IPS DF 4.7 (cell line): ENCODE results near the gene SLC29A4.
"Not testable (repeated sequence)": the region's sequence is repeated elsewhere in the genome, so short reads cannot be mapped to it uniquely, and the experiment has no call there.

Experiments used
- DNase-seq: peaks from one replicate; pipeline ENCODE4 v3.0.0-alpha.2; 2013; ENCODE audit warnings: low spot score; ENCODE audit errors: extremely low read depth

Gene SLC29A4

GRCh38 chr7:5322621-5323410 is 40.1 kb downstream of the SLC29A4 start:
- no peak for DNase-seq

GRCh38 chr7:5323800-5324781 is 41.3 kb downstream of the SLC29A4 start:
- DNase-seq = not testable (repeated sequence)

- no peak for DNase-seq
Observed at GRCh38 chr7:5324961-5325360, 42.2 kb downstream of the SLC29A4 start.

- DNase-seq = no peak
Observed at GRCh38 chr7:5330288-5330687, 47.5 kb downstream of the SLC29A4 start.

- no peak for DNase-seq
Observed at GRCh38 chr7:5332579-5332978, 49.8 kb downstream of the SLC29A4 start.

GRCh38 chr7:5333121-5334045 is 50.6 kb downstream of the SLC29A4 start:
- DNase-seq = no peak

GRCh38 chr7:5334671-5335070 is 51.9 kb downstream of the SLC29A4 start:
- no peak for DNase-seq

GRCh38 chr7:5337047-5337446 is 54.3 kb downstream of the SLC29A4 start:
- no peak for DNase-seq

GRCh38 chr7:5339955-5340354 is 57.2 kb downstream of the SLC29A4 start:
- DNase-seq = no peak

GRCh38 chr7:5342631-5343030 is 59.9 kb downstream of the SLC29A4 start:
- DNase-seq = no peak

GRCh38 chr7:5343884-5344283 is 61.1 kb downstream of the SLC29A4 start:
- DNase-seq = no peak

- DNase-seq = no peak
Observed at GRCh38 chr7:5344342-5344741, 61.6 kb downstream of the SLC29A4 start.

GRCh38 chr7:5345171-5345570 is 62.4 kb downstream of the SLC29A4 start:
- no peak for DNase-seq

- no peak for DNase-seq
Observed at GRCh38 chr7:5345671-5346070, 62.9 kb downstream of the SLC29A4 start.

GRCh38 chr7:5348134-5349004 is 65.6 kb downstream of the SLC29A4 start:
- DNase-seq = no peak

GRCh38 chr7:5349005-5349380 is 66.2 kb downstream of the SLC29A4 start:
- DNase-seq = no peak

GRCh38 chr7:5349437-5350173 is 66.9 kb downstream of the SLC29A4 start:
- DNase-seq = no peak

- no peak for DNase-seq
Observed at GRCh38 chr7:5350174-5350463, 67.4 kb downstream of the SLC29A4 start.

- DNase-seq = no peak
Observed at GRCh38 chr7:5350600-5351385, 68.0 kb downstream of the SLC29A4 start.
